GM19328 (cell line): Measurements from ENCODE around the gene ARHGEF28.

Source experiments
- ATAC-seq: cut with Tn5 transposase; IDR thresholded peaks from one replicate; pipeline ENCODE4 v1.9.1; 2021; ENCODE audit warnings: mild to moderate bottlenecking, moderate library complexity; ENCODE audit not compliant: unreplicated experiment

Gene ARHGEF28

GRCh38 chr5:73952872-73953271, 326.9 kb downstream of the ARHGEF28 start:
- ATAC-seq: no peak

GRCh38 chr5:73954381-73954780, 328.4 kb downstream of the ARHGEF28 start:
- ATAC-seq: no peak

GRCh38 chr5:73955271-73955846, 329.4 kb downstream of the ARHGEF28 start:
- ATAC-seq: no peak

GRCh38 chr5:73957397-73958001, 331.5 kb downstream of the ARHGEF28 start:
- no peak for ATAC-seq

GRCh38 chr5:73958037-73958436, 332.0 kb downstream of the ARHGEF28 start:
- no peak for ATAC-seq

GRCh38 chr5:73960023-73960422, 334.0 kb downstream of the ARHGEF28 start:
- no peak for ATAC-seq

GRCh38 chr5:73960426-73960825, 334.4 kb downstream of the ARHGEF28 start:
- ATAC-seq: no peak

- no peak for ATAC-seq
These were observed 336.9 kb downstream of the ARHGEF28 start for GRCh38 chr5:73962801-73963425.

- no peak for ATAC-seq
These were observed 338.4 kb downstream of the ARHGEF28 start for GRCh38 chr5:73964352-73964865.

GRCh38 chr5:73966451-73966850, 340.5 kb downstream of the ARHGEF28 start:
- no peak for ATAC-seq

- no peak for ATAC-seq
These were observed 341.4 kb downstream of the ARHGEF28 start for GRCh38 chr5:73967347-73967746.

- no peak for ATAC-seq
These were observed 342.2 kb downstream of the ARHGEF28 start for GRCh38 chr5:73968246-73968645.

- no peak for ATAC-seq
These were observed 342.7 kb downstream of the ARHGEF28 start for GRCh38 chr5:73968729-73969128.

- no peak for ATAC-seq
These were observed 343.4 kb downstream of the ARHGEF28 start for GRCh38 chr5:73969195-73970036.

- ATAC-seq: no peak
These were observed 345.3 kb downstream of the ARHGEF28 start for GRCh38 chr5:73971326-73971725.

GRCh38 chr5:73973135-73973534, 347.1 kb downstream of the ARHGEF28 start:
- ATAC-seq: no peak

GRCh38 chr5:73974871-73975360, 348.9 kb downstream of the ARHGEF28 start:
- ATAC-seq: no peak

GRCh38 chr5:73975845-73976244, 349.8 kb downstream of the ARHGEF28 start:
- no peak for ATAC-seq

- no peak for ATAC-seq
These were observed 351.1 kb downstream of the ARHGEF28 start for GRCh38 chr5:73977146-73977545.

- ATAC-seq: no peak
These were observed 353.3 kb downstream of the ARHGEF28 start for GRCh38 chr5:73979321-73979720.

- no peak for ATAC-seq
These were observed 355.7 kb downstream of the ARHGEF28 start for GRCh38 chr5:73981704-73982103.
